ENCODE measurements around the gene THRA. TPM values are rescaled to one million over a fixed set of nuclear protein-coding genes. Genes with fewer than 3 reads are reported as not detected.

The THRA gene
- total RNA-seq, 1 experiment from 2014 or later: 26.7 TPM

- peak; percentile 67 for DNase-seq (ENCODE audit: low read depth)
These were observed 2.4 kb downstream of the THRA start for GRCh38 chr17:40064971-40065768.

- peak; percentile 37 for DNase-seq (ENCODE audit: low read depth)
These were observed 3.2 kb downstream of the THRA start for GRCh38 chr17:40065769-40066510.

GRCh38 chr17:40067710-40068109 lies 4.9 kb downstream of the THRA start:
- DNase-seq (ENCODE audit: low read depth): no peak

- peak; percentile 56 for DNase-seq (ENCODE audit: low read depth)
These were observed 5.4 kb downstream of the THRA start for GRCh38 chr17:40068129-40068581.

- DNase-seq (ENCODE audit: low read depth): no peak
These were observed 5.8 kb downstream of the THRA start for GRCh38 chr17:40068584-40068916.

GRCh38 chr17:40068917-40069750 lies 6.4 kb downstream of the THRA start:
- peak; percentile 77 for DNase-seq (ENCODE audit: low read depth)

- peak; percentile 72 for DNase-seq (ENCODE audit: low read depth)
These were observed 7.3 kb downstream of the THRA start for GRCh38 chr17:40069751-40070708.

- DNase-seq (ENCODE audit: low read depth): no peak
These were observed 8.0 kb downstream of the THRA start for GRCh38 chr17:40070709-40071312.

GRCh38 chr17:40071313-40072039 lies 8.7 kb downstream of the THRA start:
- DNase-seq (ENCODE audit: low read depth): no peak

- peak; percentile 83 for DNase-seq (ENCODE audit: low read depth)
These were observed 9.4 kb downstream of the THRA start for GRCh38 chr17:40072040-40072734.

- DNase-seq (ENCODE audit: low read depth): no peak
These were observed 10.1 kb downstream of the THRA start for GRCh38 chr17:40072735-40073346.

GRCh38 chr17:40073454-40074174 lies 10.8 kb downstream of the THRA start:
- no peak for DNase-seq (ENCODE audit: low read depth)

GRCh38 chr17:40074175-40074512 lies 11.4 kb downstream of the THRA start:
- DNase-seq (ENCODE audit: low read depth): no peak

- DNase-seq (ENCODE audit: low read depth): no peak
These were observed 12.1 kb downstream of the THRA start for GRCh38 chr17:40074871-40075200.

GRCh38 chr17:40075201-40075941 lies 12.6 kb downstream of the THRA start:
- DNase-seq (ENCODE audit: low read depth): peak; percentile 69

- DNase-seq (ENCODE audit: low read depth): no peak
These were observed 13.3 kb downstream of the THRA start for GRCh38 chr17:40075942-40076498.

GRCh38 chr17:40076591-40076990 lies 13.8 kb downstream of the THRA start:
- no peak for DNase-seq (ENCODE audit: low read depth)
